ENCODE data around the gene PRCP.

Gene PRCP

GRCh38 chr11:82906931-82907330 is 6.7 kb upstream of the PRCP start:
- no peak for DNase-seq (ENCODE audit: low spot score)

- peak; percentile 56 for DNase-seq (ENCODE audit: low spot score)
These were observed 6.0 kb upstream of the PRCP start for GRCh38 chr11:82906236-82906635.

- no peak for DNase-seq (ENCODE audit: low spot score)
These were observed 3.8 kb upstream of the PRCP start for GRCh38 chr11:82903843-82904586.

GRCh38 chr11:82902880-82903279 is 2.6 kb upstream of the PRCP start:
- no peak for DNase-seq (ENCODE audit: low spot score)

- no peak for DNase-seq (ENCODE audit: low spot score)
These were observed 1.8 kb upstream of the PRCP start for GRCh38 chr11:82901922-82902485.

GRCh38 chr11:82901165-82901921 is 1.1 kb upstream of the PRCP start, which contains the start of gene DDIAS:
DDIAS (plus strand) TSS chr11:82901736; CDS start chr11:82914739, 13,003 bp downstream.
- DNase-seq (ENCODE audit: low spot score), result peak; percentile 92

- DNase-seq (ENCODE audit: low spot score), result no peak
These were observed 313 bp downstream of the PRCP start for GRCh38 chr11:82899957-82900276.

GRCh38 chr11:82899186-82899820 is 927 bp downstream of the PRCP start:
- no peak for DNase-seq (ENCODE audit: low spot score)

- DNase-seq (ENCODE audit: low spot score), result no peak
These were observed 2.0 kb downstream of the PRCP start for GRCh38 chr11:82898241-82898640.

GRCh38 chr11:82896183-82896582 is 4.0 kb downstream of the PRCP start:
- no peak for DNase-seq (ENCODE audit: low spot score)

- DNase-seq (ENCODE audit: low spot score), result no peak
These were observed 4.7 kb downstream of the PRCP start for GRCh38 chr11:82895437-82896091.

GRCh38 chr11:82892611-82893169 is 7.5 kb downstream of the PRCP start:
- DNase-seq (ENCODE audit: low spot score), result no peak

GRCh38 chr11:82890936-82891335 is 9.3 kb downstream of the PRCP start:
- no peak for DNase-seq (ENCODE audit: low spot score)

GRCh38 chr11:82890002-82890341 is 10.3 kb downstream of the PRCP start:
- DNase-seq (ENCODE audit: low spot score), result no peak

GRCh38 chr11:82889133-82890001 is 10.9 kb downstream of the PRCP start:
- no peak for DNase-seq (ENCODE audit: low spot score)

GRCh38 chr11:82883853-82884252 is 16.4 kb downstream of the PRCP start:
- no peak for DNase-seq (ENCODE audit: low spot score)

GRCh38 chr11:82874646-82875523 is 25.3 kb downstream of the PRCP start:
- DNase-seq (ENCODE audit: low spot score), result no peak

GRCh38 chr11:82873919-82874333 is 26.3 kb downstream of the PRCP start:
- no peak for DNase-seq (ENCODE audit: low spot score)

- DNase-seq (ENCODE audit: low spot score), result no peak
These were observed 27.7 kb downstream of the PRCP start for GRCh38 chr11:82872377-82873150.

All from globus pallidus (tissue), 1 donor.